ENCODE measurements around the gene SAMD4A.

The SAMD4A gene

GRCh38 chr14:54652605-54653052 is 85.7 kb downstream of the SAMD4A start:
- no peak overlapping the region for H3K4me3 ChIP-seq (ENCODE audit: low read length)
- H3K9me3 ChIP-seq (ENCODE audit: control insufficient read depth, insufficient read depth, low read length): no peaks in the 10 kb centered on the region
- no CpG with 5 or more reads among the region's 11 CpGs for WGBS (ENCODE audit: insufficient coverage, insufficient read length)
- H3K27ac ChIP-seq (ENCODE audit: low read length): no peak overlapping the region
- no peaks in the 10 kb centered on the region for H3K36me3 ChIP-seq (ENCODE audit: control insufficient read depth, insufficient read depth, low read length)
- H3K4me1 ChIP-seq (ENCODE audit: control insufficient read depth, insufficient read depth, low read length): peaks cover 6% of the 10 kb centered on the region
- DNase-seq (ENCODE audit: low read depth, low spot score): no peak
- H3K27me3 ChIP-seq (ENCODE audit: control insufficient read depth, insufficient read depth, low read length): no peaks in the 10 kb centered on the region

DNA sequence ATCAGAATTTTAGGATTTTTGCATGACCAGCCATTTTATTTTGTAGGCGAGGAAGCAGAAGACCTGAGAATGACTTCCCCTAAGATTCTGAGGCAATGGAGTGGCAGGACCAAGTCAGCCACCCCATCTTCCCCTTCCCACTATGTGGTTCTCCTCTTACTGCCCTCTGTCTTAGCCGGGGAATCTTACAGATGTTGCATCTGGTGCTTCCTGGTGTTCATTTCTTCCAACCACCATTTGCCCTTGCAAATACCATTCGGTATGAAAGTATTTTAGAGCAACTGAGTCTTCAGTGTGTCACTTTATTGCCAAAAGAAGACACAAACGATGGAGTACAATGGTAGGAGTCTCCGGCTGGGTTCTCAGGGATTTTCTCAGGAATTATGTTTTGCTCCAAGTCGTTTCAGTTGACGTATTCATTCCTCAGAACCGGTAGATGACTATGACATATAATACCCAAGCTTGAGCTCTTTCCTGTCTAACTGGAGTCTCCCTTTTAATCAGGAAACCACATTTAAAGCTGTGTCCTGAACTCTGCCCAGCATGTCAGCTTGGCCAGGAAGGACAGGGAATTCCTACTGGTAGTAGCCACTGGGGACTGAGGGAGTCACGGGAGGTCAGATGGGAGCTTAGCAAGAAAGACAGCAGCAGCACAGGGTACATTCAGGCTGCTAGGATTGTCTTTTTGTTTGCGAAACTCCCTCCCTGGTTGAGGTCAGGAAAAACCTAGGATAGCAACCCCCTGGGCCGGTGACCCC is 87.0 kb downstream of the SAMD4A start:
- WGBS (ENCODE audit: insufficient coverage, insufficient read length): no CpG with 5 or more reads among the region's 11 CpGs
- no peak overlapping the region for H3K27ac ChIP-seq (ENCODE audit: low read length)
- H3K27me3 ChIP-seq (ENCODE audit: control insufficient read depth, insufficient read depth, low read length): no peaks in the 10 kb centered on the region
- no peak for DNase-seq (ENCODE audit: low read depth, low spot score)
- no peak overlapping the region for H3K4me3 ChIP-seq (ENCODE audit: low read length)
- H3K4me1 ChIP-seq (ENCODE audit: control insufficient read depth, insufficient read depth, low read length): peaks cover 6% of the 10 kb centered on the region
- no peaks in the 10 kb centered on the region for H3K36me3 ChIP-seq (ENCODE audit: control insufficient read depth, insufficient read depth, low read length)
- no peaks in the 10 kb centered on the region for H3K9me3 ChIP-seq (ENCODE audit: control insufficient read depth, insufficient read depth, low read length)

DNA sequence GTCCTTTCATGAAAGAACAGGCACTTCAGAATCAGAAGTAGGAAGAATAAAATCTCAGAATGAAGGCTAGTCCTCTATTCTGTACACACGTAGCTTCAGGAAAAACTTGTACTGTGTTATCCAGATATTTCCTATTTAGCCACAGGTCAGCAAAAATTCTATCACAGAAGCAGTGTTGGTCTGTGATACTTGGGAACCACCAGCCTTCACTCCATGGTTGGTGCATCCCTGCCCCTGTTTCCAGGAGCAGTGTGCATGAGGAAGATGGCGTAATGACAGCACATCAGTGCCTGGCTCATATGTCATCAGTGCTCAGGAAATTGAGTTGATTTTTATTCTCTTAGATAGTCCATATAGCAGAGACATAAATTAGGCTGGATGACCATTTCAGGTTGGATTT is 87.7 kb downstream of the SAMD4A start:
- Histone ChIP-seq H3K27me3 (ENCODE audit: control insufficient read depth, insufficient read depth, low read length) (no peaks in the 10 kb centered on the region), H3K4me3 (ENCODE audit: low read length) (no peak overlapping the region), H3K36me3 (ENCODE audit: control insufficient read depth, insufficient read depth, low read length) (no peaks in the 10 kb centered on the region), H3K9me3 (ENCODE audit: control insufficient read depth, insufficient read depth, low read length) (no peaks in the 10 kb centered on the region), H3K4me1 (ENCODE audit: control insufficient read depth, insufficient read depth, low read length) (peaks cover 4% of the 10 kb centered on the region; the same call in 1 of the 2 replicates), H3K27ac (ENCODE audit: low read length) (no peak overlapping the region)
- DNase-seq (ENCODE audit: low read depth, low spot score): no peak
- WGBS (ENCODE audit: insufficient coverage, insufficient read length): no CpG with 5 or more reads among the region's 2 CpGs

DNA sequence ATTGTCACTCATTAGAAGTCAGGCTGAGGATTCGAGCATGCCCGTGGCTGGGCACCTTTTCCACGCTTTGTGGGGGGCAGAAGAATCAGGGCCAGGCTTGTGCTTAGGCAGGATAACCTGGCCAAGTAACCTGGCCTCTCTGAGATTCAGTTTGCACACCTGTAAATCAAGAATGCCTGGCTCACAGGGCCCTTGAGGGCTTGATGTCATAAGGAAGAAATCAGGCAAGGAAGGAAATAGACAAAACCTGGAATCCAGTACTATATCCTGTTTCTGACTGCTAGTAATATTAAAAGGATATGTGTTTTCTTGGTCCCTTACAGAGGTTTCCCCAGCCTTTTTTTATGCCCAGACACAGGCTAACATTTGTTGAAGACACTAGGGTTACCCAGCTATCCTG is 91.9 kb downstream of the SAMD4A start:
- Histone ChIP-seq H3K27ac (ENCODE audit: low read length) (no peak overlapping the region), H3K9me3 (ENCODE audit: control insufficient read depth, insufficient read depth, low read length) (no peaks in the 10 kb centered on the region), H3K27me3 (ENCODE audit: control insufficient read depth, insufficient read depth, low read length) (no peaks in the 10 kb centered on the region), H3K4me3 (ENCODE audit: low read length) (no peak overlapping the region), H3K4me1 (ENCODE audit: control insufficient read depth, insufficient read depth, low read length) (no peaks in the 10 kb centered on the region), H3K36me3 (ENCODE audit: control insufficient read depth, insufficient read depth, low read length) (no peaks in the 10 kb centered on the region)
- no peak for DNase-seq (ENCODE audit: low read depth, low spot score)
- WGBS (ENCODE audit: insufficient coverage, insufficient read length): no CpG with 5 or more reads among the region's 3 CpGs

GRCh38 chr14:54659365-54659764 is 92.4 kb downstream of the SAMD4A start:
- no peaks in the 10 kb centered on the region for H3K36me3 ChIP-seq (ENCODE audit: control insufficient read depth, insufficient read depth, low read length)
- no peaks in the 10 kb centered on the region for H3K27me3 ChIP-seq (ENCODE audit: control insufficient read depth, insufficient read depth, low read length)
- H3K4me1 ChIP-seq (ENCODE audit: control insufficient read depth, insufficient read depth, low read length): no peaks in the 10 kb centered on the region
- no CpG with 5 or more reads among the region's 6 CpGs for WGBS (ENCODE audit: insufficient coverage, insufficient read length)
- H3K9me3 ChIP-seq (ENCODE audit: control insufficient read depth, insufficient read depth, low read length): no peaks in the 10 kb centered on the region
- H3K27ac ChIP-seq (ENCODE audit: low read length): no peak overlapping the region
- DNase-seq (ENCODE audit: low read depth, low spot score): no peak
- H3K4me3 ChIP-seq (ENCODE audit: low read length): no peak overlapping the region

DNA sequence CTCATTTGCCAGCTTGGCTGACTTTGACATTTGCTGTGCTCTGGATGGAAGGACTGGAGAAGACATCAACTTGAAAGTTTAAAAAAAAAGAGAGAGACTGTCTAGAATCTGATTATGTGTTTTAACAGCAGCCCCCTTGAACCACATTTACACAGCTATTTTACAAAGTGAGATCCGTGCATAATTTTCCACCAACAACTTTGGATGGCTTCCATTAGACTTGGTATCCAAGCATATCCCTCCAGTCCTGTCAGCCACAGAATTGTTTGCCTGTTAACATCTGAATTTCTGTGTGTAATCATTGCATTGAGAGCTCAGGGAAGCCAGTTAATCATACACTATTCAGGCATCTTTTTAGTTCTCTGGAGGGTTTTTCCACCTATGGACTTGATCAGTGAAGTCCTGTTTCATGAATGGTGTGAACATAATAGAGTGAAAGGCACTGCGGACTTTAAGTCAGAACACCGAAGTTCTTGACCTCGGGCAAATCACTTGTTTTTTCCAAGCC is 93.7 kb downstream of the SAMD4A start:
- no peak overlapping the region for H3K27ac ChIP-seq (ENCODE audit: low read length)
- no CpG with 5 or more reads among the region's 4 CpGs for WGBS (ENCODE audit: insufficient coverage, insufficient read length)
- no peaks in the 10 kb centered on the region for H3K27me3 ChIP-seq (ENCODE audit: control insufficient read depth, insufficient read depth, low read length)
- DNase-seq (ENCODE audit: low read depth, low spot score): no peak
- H3K9me3 ChIP-seq (ENCODE audit: control insufficient read depth, insufficient read depth, low read length): no peaks in the 10 kb centered on the region
- no peaks in the 10 kb centered on the region for H3K4me1 ChIP-seq (ENCODE audit: control insufficient read depth, insufficient read depth, low read length)
- H3K4me3 ChIP-seq (ENCODE audit: low read length): no peak overlapping the region
- H3K36me3 ChIP-seq (ENCODE audit: control insufficient read depth, insufficient read depth, low read length): no peaks in the 10 kb centered on the region

- Histone ChIP-seq H3K36me3 (ENCODE audit: control insufficient read depth, insufficient read depth, low read length) (no peaks in the 10 kb centered on the region), H3K4me1 (ENCODE audit: control insufficient read depth, insufficient read depth, low read length) (no peaks in the 10 kb centered on the region), H3K27ac (ENCODE audit: low read length) (no peak overlapping the region), H3K4me3 (ENCODE audit: low read length) (no peak overlapping the region), H3K27me3 (ENCODE audit: control insufficient read depth, insufficient read depth, low read length) (no peaks in the 10 kb centered on the region), H3K9me3 (ENCODE audit: control insufficient read depth, insufficient read depth, low read length) (no peaks in the 10 kb centered on the region)
- DNase-seq (ENCODE audit: low read depth, low spot score): no peak
- no CpG with 5 or more reads among the region's 7 CpGs for WGBS (ENCODE audit: insufficient coverage, insufficient read length)
These were observed 95.7 kb downstream of the SAMD4A start for GRCh38 chr14:54662491-54663133.

DNA sequence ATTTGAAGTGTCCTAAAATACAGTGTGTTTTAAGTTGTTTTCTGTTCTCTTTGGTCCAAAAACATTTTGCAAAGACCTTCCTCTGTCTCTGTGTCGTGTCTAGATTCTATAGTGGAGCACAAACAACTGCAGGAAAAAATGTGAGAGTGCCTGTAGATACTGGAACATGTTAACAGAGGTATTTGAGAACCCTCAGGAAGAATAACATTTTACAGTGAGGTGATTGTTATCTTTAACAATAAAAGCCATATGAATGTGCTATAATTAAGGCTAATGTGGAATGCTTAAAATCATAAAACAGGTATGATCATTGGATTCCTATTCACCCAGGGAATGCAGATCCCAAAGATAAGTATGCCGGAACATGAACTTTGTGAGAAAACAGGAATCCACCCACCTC is 98.0 kb downstream of the SAMD4A start:
- peaks cover 1% of the 10 kb centered on the region; the same call in 1 of the 2 replicates for H3K4me1 ChIP-seq (ENCODE audit: control insufficient read depth, insufficient read depth, low read length)
- WGBS (ENCODE audit: insufficient coverage, insufficient read length): no CpG with 5 or more reads among the region's 2 CpGs
- no peaks in the 10 kb centered on the region for H3K36me3 ChIP-seq (ENCODE audit: control insufficient read depth, insufficient read depth, low read length)
- no peak overlapping the region for H3K4me3 ChIP-seq (ENCODE audit: low read length)
- H3K27ac ChIP-seq (ENCODE audit: low read length): no peak overlapping the region
- H3K9me3 ChIP-seq (ENCODE audit: control insufficient read depth, insufficient read depth, low read length): no peaks in the 10 kb centered on the region
- DNase-seq (ENCODE audit: low read depth, low spot score): no peak
- H3K27me3 ChIP-seq (ENCODE audit: control insufficient read depth, insufficient read depth, low read length): no peaks in the 10 kb centered on the region

DNA sequence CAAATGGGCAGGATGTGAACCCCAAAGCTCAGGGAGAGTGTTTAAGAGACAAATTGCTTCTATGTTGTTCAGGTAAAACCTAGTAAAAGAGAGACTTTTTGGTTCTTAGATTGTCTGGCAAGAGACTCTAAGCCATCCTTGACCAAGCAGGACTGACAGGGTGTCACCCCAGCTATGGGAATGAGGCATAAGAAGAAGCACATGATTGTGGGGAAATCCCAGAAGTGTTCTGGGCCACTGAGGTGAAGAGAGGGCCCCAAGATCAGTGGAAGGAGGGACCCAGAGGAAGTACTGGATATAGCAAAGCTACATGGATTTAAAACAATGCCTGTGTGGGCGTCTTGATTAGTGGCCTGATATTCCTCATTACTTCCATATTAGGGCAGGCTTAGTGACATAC is 99.0 kb downstream of the SAMD4A start:
- DNase-seq (ENCODE audit: low read depth, low spot score): no peak
- WGBS (ENCODE audit: insufficient coverage, insufficient read length): no CpG with 5 or more reads among the region's 1 CpG
- no peak overlapping the region for H3K4me3 ChIP-seq (ENCODE audit: low read length)
- peaks cover 1% of the 10 kb centered on the region; the same call in 1 of the 2 replicates for H3K4me1 ChIP-seq (ENCODE audit: control insufficient read depth, insufficient read depth, low read length)
- no peaks in the 10 kb centered on the region for H3K27me3 ChIP-seq (ENCODE audit: control insufficient read depth, insufficient read depth, low read length)
- no peak overlapping the region for H3K27ac ChIP-seq (ENCODE audit: low read length)
- no peaks in the 10 kb centered on the region for H3K36me3 ChIP-seq (ENCODE audit: control insufficient read depth, insufficient read depth, low read length)
- H3K9me3 ChIP-seq (ENCODE audit: control insufficient read depth, insufficient read depth, low read length): no peaks in the 10 kb centered on the region

- H3K4me3 ChIP-seq (ENCODE audit: low read length): no peak overlapping the region
- no peaks in the 10 kb centered on the region for H3K9me3 ChIP-seq (ENCODE audit: control insufficient read depth, insufficient read depth, low read length)
- no peaks in the 10 kb centered on the region for H3K36me3 ChIP-seq (ENCODE audit: control insufficient read depth, insufficient read depth, low read length)
- WGBS (ENCODE audit: insufficient coverage, insufficient read length): no CpG with 5 or more reads among the region's 4 CpGs
- no peak for DNase-seq (ENCODE audit: low read depth, low spot score)
- peaks cover 3% of the 10 kb centered on the region; the same call in 1 of the 2 replicates for H3K4me1 ChIP-seq (ENCODE audit: control insufficient read depth, insufficient read depth, low read length)
- H3K27ac ChIP-seq (ENCODE audit: low read length): no peak overlapping the region
- H3K27me3 ChIP-seq (ENCODE audit: control insufficient read depth, insufficient read depth, low read length): no peaks in the 10 kb centered on the region
These were observed 100.3 kb downstream of the SAMD4A start for GRCh38 chr14:54667026-54667744.

All from iPS DF 6.9 (cell line).